NOMO-1 treated with dmso at 0.1 percent for 144 hours (cell line): ENCODE results near the gene LIX1.
"Not testable (repeated sequence)": the region's sequence is repeated elsewhere in the genome, so short reads cannot be mapped to it uniquely, and the experiment has no call there.

Experiments
- DNase-seq: peaks from one replicate; lab custom pipeline; 2025; ENCODE audit not compliant: unreplicated experiment; lab: John Stamatoyannopoulos, UW

Gene LIX1

DNA sequence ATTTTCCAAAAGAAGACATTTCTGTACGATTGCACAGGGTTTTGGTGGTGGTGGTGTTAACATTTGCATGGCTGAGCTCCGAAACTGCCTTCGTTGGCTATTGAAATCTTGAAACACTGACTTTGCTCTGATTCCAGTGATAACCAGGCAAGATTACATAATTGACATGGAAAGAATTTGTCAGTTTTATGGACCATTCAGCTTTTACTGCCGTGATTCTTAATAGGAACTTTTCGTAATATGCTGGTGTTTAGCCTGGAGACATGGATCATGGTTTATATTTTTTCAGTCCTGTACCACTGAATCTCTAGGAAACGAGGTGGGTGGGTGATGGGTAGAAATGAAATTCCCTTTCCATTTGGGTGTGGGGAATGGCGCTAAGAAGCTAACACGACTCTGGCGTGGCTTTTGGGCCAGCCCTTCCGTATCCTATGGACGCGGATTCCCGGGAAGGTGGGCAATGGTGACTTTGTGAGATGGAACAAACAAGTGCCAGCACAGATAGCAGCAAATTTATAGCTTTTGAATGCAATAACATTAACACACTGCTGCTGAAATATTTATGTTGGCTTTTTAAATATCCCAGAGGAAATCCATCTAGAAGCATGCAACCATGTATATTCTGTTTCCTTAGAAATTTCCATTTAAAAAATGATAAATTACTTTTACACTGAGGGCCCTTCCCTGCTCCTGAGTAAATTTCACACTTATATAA, 36.8 kb downstream of the LIX1 start:
- no peak for DNase-seq

DNA sequence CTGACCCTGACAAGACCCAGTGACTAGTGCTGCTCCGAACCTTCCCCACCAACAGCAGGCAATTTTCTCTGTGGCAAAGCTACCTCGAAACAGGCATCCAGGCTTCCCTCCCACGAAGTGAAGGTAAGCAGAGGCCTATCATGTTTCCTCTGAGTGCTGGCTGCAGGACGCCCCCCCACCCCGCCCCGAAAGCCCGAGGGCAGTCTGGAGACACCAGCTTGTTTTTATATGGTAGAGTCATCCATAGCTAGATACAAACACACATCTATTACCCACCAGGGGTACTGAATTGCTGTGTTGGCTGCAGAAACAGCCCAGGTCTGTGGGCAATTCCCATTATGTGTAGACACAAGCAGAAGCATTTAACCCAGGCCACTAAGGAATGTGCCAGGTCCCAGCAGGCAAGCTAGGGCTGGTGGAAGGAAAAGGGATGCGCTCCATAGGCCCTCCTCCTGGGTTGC, 40.4 kb downstream of the LIX1 start:
- no peak for DNase-seq

- no peak for DNase-seq
Observed at GRCh38 chr5:97101189-97101910, 41.1 kb downstream of the LIX1 start.

DNA sequence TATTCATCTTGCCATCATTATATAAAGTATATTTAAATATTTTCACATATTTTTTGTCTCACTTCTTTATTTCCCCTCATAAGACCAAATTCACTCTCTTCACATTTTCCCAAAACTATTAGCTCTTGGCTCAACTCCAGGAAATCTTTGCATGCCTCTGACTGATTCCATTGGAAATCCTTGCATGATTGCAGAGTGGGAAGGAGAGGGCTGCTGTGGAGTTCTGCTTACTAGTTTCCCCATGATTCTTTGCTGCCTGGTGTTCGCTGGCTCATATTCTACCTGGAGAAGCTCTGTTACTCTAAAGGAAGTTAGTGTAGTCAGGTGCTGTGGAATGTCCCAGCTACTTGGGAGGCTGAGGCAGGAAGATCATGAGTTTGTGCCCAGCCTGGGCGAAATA, 41.9 kb downstream of the LIX1 start:
- no peak for DNase-seq

DNA sequence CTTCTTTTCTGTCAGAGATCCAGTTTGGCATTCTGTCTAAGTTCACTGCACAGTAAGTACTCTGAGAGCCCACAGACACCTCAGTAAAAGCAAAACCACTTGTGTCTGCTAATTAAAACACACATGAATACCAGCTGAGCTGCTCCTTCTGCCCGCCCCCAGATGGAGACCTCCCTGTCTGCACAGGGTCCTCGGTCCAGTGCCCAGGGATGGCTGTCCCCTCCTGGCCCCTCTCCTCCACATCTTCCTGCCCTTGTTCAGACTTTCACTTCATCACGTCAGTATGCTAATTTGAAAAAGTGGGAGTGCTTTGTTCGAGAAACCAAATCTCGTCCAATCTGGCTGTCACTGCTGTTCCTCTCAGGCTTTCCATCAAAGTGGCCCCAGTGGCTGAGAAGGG, 43.5 kb downstream of the LIX1 start:
- DNase-seq, result no peak

DNA sequence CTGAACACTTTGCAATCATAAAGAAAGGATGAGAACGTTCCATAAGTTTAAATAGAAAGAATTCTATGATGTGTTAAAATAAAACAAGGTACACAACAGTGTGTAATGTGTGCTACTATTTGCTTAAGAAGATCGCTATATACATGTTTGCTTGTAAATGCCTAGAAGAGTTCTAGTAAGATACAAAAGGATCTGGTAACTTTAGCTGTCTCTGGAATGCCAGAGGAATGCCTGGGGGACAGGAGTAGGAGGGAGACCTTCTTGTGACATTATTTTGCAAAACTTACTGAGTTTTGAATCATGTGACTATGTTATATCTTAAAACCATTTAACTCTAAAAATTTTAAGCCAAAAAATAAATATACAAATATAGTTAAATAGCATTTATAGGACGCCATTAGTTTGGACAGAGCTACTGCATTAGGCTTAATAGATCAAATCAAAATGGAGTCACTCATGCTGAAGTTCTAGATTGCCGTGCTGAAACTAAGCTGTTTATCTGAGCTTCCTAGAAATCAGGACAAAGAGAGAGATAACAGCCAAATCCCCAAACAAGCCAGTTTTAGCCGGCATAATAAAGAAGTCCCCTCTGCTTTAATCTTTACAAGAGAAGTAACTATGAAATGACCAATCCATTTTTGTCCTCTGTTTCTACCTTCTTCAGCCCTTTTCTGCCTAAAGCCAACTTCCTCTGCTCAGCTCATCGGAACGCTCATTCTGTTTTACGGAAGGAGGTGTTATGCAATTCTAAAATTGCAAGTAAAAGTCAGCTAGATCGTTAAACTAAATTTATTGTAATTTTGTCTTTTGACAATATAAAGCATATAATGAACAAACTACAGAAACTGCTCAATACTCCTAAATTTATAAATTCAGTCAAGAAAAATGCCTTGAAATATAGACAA, 44.8 kb downstream of the LIX1 start:
- peak; percentile 74 for DNase-seq

GRCh38 chr5:97096846-97097245, 45.6 kb downstream of the LIX1 start:
- no peak for DNase-seq

- no peak for DNase-seq
Observed at GRCh38 chr5:97096191-97096590, 46.2 kb downstream of the LIX1 start.

- no peak for DNase-seq
Observed at GRCh38 chr5:97095318-97095732, 47.1 kb downstream of the LIX1 start.

DNA sequence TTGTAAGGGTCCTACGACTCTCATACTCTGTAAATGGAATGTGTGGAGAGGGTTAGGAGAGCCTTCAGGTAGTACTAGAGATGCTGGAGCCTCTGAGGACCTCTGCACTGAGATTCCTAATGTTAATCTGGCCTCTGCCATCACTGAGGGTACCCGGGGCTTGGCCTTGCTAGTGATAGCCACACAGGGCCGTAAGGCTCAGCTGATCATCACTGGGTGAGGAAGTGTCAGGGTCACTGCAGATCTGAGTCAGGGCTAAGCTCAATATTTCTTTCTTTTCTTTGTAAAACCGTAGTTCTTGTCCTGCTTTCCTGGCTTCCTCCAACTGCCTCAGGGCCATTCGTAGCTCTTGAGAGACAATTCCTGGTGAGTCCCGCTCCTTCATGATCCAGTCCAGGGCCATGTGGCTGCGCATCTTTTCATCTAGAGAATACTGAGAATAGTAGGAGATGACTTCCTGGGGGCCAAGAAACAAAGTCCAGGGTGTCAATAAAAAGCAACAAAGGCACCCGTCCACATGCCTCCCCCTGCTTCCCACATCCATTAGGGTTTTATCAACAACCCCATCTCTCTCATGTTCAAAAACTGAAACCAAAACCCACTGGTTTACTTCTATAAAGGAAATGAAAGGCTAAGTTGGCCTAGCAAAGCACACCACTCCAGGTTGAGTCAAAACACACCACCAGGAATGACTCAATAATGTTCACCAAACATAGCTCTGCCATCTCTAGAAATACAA, 47.7 kb downstream of the LIX1 start:
- no peak for DNase-seq

DNA sequence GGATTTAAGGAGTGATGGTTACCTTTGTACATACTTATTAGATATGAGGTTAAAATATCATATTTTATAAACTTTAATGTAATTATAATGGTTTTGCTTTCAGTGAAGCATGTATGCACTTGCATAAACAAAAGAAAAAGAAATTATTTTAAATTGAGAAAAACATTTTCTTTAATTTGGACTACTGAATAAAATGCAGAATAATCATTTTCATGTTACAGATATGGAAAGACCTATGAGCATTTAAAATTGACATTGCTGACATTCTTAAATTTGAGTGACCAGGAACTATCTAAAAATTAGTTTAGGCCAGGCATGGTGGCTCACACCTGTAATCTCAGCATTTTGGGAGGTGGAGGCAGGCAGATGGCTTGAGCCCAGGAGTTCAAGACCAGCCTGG, 49.2 kb downstream of the LIX1 start:
- DNase-seq, result no peak

- DNase-seq, result no peak
Observed at GRCh38 chr5:97090944-97091343, 51.5 kb downstream of the LIX1 start.

DNA sequence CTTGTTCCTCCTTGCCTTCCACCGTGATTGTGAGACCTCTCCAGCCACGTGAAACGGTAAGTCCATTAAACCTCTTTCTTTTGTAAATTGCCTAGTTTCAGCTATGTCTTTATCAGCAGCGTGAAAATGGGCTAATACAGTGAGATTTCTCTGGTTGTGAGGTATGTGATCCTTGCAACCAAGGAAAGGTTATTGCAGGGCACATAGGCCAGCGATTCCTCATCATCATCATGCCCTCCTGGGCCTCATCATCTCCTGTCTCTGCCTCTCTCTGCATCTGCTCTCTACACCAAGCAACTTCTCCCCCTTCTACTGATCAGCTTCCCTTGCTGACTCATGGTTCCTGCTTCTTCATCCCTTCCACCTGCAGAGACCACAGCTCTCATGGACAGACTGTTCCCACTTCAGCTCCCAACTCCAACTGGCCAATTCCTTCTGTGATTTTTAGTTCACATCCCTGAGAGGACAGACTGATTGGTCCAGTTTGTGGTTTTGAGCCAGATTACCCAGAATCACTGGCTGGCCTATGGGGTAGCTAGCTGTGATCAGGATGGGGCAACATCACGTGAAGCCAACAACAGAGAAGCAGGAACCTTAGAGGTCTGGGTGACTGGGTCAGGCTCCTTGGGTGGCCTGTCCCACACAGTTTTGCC, 53.1 kb downstream of the LIX1 start:
- DNase-seq, result no peak

DNA sequence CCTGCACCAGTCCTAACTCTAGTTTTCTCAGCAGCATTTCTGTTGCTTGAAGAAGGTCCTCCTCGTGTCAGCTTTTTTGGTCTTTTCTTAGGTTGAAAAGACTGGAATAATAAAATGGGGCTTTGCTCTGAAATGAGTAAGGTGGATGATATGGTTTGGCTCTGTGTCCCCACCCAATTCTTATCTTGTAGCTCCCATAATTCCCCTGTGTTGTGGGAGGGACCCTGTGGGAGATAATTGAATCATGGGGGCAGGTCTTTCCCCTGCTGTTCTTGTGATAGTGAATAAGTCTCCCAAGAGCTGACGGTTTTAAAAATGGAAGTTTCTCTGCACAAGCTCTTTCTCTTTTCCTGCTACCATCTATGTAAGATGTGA, 53.6 kb downstream of the LIX1 start:
- no peak for DNase-seq

- DNase-seq, result no peak
Observed at GRCh38 chr5:97087138-97087537, 55.3 kb downstream of the LIX1 start.

DNA sequence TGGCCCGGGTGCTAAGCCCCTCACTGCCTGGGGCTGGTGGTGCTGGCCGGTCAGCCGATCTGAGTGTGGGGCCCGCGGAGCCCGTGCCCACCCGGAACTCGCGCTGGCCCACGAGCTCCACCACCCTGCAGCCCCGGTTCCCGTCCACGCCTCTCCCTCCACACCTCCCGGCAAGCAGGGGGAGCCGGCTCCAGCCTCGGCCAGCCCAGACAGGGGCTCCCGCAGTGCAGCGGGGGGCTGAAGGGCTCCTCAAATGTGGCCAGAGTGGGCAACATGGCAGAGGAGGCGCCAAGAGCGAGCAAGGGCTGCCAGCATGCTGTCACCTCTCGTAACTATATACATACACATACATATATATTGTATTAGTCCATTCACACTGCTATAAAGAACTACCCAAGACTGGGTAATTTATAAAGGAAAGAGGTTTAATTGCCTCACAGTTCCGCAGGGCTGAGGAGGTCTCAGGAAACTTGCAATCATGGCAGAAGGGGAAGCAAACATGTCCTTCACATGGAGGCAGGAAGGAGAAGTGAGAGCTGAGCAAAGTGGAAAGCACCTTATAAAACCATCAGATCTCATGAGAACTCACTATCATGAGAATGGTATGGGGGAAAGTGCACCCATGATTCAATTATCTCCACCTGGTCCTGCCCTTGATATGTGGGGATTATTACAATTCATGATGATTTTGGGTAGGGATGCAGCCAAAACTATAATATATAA, 56.8 kb downstream of the LIX1 start:
- DNase-seq, result peak; percentile 52

GRCh38 chr5:97084782-97085458, 57.5 kb downstream of the LIX1 start:
- not testable (repeated sequence) for DNase-seq

- DNase-seq, result peak; percentile 64
Observed at GRCh38 chr5:97078958-97079743, 63.3 kb downstream of the LIX1 start.
